NCI-H128 (cell line): Measurements from ENCODE around the gene FECH.
"Not testable (repeated sequence)": the region's sequence is repeated elsewhere in the genome, so short reads cannot be mapped to it uniquely, and the experiment has no call there.

Source experiments
- DNase-seq: peaks from one replicate; lab custom pipeline; 2025; ENCODE audit not compliant: unreplicated experiment; lab: John Stamatoyannopoulos, UW

FECH gene

DNA sequence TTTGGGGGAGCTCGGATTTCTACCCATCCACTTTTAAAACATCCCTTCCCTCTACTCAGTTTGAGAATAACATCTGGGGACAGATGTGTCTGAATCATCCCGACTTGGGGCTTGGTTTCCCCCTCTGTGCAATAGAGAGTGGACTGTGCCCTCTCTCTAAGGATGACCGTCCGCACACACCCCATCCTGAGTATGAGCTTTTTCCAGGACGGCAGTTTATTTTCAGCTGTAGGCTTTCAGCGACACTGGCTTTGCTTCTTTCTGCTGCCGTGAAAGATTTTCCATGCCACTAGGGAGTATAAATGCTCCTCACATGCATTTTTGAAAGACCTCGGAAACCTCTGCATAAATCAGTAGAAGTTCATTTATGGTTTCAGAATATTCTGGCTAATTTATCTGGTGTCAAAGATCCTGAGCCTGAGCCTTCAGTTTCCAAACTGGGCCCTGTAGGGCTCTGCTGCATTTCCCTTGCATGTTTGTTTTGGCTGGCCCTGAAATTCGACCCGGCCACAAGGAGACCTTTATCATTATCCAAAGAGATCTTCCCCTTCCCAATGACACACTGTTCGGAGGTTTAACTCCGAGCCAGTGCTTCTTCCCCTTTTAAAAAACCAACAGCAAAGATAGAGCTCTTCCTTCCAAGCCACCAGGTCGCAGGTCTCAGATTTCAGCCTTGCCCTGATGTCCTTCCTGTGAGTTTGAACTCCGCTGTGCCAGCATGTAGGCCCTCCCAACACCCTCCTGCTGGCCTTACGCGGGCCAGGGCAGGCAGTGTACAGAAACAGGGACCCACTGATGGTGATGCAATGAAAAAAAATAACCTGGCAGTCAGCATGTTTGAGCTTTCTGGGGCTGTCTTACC is 53.3 kb downstream of the FECH start:
- no peak for DNase-seq

DNA sequence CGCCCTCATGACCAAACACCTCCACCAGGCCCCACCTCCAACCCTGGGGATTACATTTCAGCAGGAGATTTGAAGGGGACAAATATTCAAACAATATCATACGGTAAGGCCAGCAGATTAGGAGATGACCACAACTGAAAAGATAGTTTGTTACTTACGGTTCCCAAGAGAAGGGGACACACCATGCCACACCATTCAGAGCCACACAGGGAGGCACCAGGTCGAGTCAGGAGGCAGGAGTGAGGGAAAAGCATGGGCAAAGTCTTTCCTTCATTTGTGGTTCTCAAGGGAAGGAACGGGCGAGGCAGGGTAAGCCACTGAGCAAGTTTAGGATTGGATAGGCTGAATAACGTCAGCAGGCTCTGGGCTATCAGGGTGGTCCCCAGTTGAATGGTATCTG is 57.4 kb downstream of the FECH start:
- no peak for DNase-seq

DNA sequence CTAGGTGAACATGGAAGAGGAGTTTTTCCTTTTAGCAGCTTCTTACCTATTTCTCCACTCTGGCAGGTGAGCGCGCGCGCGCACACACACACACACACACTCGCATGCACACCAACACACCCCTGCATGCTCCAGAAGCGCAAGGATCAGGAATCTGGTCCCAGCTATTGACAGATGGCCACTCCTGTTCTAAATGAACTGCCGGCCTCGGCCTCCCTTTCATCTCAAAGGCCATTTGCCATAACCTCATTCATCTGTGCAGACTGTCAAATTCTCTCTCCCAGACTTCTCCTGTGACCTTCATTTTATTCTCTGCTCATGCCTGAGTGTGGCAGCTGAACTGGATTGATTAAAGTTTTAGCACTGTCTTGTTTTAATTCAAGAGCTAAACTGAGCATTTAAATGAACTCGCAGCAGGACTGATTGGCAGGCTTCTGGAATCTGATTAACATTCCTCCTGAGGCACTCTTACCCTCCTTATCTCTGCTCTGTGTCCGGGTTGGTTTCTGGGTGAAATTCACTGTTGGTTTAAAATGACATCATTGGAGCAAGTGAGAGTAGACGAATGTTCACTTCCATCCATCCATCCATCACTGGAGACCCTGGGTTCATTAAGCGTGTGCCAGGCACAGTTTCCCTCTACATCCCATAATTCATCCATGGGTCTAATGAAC is 58.8 kb downstream of the FECH start:
- no peak for DNase-seq

DNA sequence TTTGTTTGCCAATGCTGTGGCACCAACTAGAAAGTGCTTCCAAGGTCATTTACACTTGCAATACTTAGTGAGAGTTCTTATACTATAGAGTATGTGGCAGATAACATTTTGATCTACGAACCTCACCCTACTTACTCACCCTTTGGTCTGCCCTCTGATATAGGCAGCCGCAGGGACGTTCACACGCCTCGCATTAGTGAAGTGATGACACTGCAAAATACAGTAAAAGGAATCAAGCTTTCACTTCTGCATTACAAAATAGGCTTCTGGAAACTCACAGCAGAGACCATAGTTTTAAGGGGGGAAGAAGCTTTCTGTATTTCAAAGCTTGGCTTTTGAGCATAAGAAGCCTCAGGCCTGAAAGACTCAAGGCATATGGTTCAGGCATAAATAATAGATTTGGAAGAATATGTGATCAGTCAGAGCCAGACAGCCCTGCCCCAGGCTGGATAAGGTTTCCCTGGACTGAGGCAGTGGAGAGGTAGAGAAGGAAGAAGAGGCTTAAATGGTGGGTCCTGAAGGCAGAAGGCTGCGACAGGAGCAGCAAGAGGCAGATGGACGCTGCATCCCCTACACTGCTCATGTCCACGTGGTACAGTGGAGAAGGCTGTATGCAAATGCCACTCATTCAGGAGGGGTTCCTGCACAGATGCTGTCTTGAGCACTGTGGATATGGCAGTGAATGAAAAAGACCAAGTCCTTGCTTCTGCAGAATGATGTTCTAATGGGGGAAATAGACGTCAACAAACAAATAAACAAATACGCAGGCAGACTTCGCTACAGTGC is 63.1 kb downstream of the FECH start:
- no peak for DNase-seq

DNA sequence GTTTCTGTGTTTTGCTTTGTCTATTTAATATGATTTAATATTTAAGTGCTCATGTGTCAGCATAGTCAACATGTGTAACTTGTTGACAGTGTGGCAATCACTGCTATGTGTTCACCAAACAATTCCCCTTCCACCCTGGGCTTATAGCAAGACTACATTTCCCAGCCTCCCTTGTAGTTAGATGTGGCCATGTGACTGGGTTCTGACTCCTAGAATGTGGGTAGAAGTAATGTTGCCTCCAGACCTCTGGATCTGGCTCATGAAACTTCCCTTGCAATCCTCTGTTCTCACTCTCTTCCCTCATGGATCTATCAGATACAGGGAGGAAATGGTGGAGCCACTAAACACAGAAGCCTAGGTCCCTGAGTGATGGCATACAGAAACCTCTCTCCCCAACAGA is 64.2 kb downstream of the FECH start:
- DNase-seq: not testable (repeated sequence)

DNA sequence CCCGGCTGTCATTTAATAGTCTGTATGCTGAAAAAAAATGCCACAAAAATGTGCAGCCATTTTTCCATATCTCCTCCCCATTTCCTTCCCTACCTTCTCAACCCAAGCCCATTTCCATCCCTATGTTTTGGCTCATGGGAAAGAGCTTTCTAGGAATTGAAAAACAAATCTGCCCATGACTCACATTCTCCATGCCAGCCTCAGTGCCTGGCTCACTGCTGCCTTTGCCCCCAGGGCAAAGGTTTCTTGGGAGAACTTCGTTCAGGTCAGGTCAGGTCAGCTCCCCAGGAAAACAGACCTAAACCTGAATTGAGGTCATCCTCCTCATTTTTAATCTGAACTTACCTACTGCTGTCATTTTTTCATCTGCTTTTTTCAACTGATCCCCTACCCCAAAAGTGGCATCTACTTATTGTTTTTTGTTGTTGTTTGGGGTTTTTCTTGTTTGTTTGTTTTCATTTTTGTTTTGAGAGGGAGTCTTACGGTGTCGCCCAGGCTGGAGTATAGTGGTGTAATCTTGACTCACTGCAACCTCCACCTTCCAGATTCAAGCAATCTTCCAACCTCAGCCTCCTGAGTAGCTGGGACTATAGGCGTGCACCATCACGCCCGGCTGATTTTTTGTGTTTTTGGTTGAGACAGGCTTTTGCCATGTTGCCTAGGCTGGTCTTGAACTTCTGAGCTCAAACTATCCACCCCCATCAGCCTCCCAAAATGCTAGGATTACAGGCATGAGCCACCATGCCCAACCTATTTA is 66.7 kb downstream of the FECH start:
- DNase-seq: no peak

DNA sequence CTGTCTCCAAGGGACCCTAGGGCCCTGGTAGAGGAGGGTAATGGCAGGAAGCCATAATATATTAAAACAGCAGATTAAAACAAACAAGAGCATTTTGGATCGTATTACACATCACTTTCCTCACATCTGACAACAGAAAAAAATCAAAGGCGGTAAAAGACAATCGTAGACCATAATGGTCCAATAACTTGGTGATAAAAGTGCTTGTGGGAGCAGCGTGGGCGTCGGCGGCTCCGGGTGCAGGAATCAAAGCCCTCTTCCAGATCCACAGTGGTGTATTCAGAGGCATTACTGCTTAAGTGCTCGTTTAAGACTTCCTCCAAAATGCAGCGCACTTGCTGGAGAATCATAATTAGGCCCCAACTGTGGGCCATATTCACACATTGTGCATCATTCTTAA is 68.0 kb downstream of the FECH start:
- no peak for DNase-seq

DNA sequence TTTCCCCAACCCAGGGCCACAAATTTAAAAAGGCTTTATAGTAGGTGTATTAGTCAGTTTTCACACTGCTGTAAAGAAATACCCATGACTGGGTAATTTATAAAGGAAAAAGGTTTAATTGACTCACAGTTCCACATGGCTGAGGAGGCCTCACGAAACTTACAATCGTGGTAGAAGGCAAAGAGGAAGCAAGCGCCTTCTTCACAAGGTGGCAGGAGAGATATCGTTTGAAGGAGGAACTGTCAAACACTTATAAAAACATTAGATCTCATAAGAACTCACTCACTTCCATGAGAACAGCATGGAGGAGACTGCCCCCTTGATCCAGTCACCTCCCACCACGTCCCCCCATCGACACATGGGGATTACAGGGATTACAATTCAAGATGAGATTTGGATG is 70.4 kb downstream of the FECH start:
- no peak for DNase-seq

DNA sequence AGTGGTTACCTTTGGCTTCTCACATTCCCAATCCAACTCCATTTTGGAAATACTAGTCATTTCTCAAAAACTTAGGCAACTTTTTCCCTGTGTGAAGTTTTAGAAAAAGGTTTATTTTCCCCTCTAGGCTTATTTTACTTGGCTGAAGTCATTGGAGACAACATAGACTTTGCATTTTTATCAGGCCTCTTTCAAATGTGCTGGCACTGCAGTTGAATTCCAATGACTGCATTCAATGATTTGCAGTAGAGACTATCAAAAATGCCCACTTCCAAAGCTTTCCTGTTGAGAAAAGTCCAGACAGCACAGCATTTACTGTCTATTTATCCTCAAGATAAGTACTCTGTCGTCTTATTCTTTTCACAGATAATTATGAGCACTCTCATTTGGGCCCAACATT is 81.3 kb downstream of the FECH start:
- DNase-seq: no peak

DNA sequence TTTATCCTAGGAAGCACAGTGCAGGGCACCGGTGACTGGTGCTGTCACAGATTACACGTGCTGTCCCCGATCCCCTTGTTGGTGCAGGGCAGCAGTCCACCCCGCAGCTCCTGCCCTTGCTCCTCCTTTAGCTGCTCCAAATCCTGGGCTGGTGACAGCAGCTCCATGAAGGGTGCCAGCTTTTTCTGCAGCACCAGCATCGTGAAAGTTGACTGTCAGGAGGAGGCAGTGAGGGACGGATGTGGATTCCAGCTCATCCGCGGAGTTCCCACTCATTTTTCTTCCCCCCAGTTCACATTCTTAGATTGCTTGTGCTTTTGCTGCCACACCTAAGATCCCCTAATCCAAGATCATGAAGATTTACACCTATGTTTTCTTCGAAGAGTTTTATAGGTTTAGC is 83.9 kb downstream of the FECH start:
- no peak for DNase-seq

DNA sequence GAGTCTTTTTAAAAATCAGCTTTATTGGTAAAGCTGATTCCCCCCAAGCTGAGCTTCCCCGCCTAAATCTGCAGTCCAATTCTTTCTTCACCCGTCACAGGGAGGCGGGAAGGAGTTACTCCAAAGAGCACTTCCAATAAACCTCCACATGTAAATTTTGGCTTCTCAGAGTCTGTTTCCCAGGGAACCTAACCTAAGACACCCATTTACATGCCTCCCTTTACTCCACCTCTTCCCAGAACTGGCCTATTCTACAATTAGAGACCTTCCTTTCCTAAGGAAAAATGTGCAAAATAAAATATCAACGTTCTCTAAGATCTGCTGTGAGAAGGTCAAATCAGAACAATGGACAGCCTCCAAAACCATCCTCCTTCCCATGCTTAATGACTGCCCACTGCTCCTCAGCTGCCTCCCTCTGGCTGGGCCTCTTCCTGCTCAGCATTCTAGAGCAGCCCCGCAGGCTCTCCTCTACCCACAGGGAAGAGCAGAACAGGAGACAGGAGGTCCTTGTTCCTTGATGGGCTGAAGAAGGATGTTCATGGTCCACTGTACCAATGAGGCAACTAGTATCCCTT is 87.7 kb downstream of the FECH start:
- DNase-seq: no peak
